Measurements from ENCODE around the gene ZNF616.

GRCh38 chr19:52065399-52065798, 74.3 kb downstream of the ZNF616 start:
- TF ChIP-seq EZH2 (IDR thresholded peaks at IDR 0.05): no peak
- no peak for TF ChIP-seq POLR2AphosphoS5 (IDR thresholded peaks at IDR 0.05; ENCODE audit: borderline replicate concordance, low read depth, low read length)
